Endothelial cell of umbilical vein (primary cell): Measurements from ENCODE around the gene MTCL1. TPM values are rescaled to one million over a fixed set of nuclear protein-coding genes. Genes with fewer than 3 reads are reported as not detected.

ENCODE experiments used
- BruUV-seq: library from RNA; stranded (reverse); fragments of 400-500 nt; replicated peaks from 2 replicates; lab custom pipeline; 2021; lab: Mats Ljungman, UMichigan
- CTCF ChIA-PET: fragments of 300-600, 350-600 bp; sonication (Branson Sonifier 250); formaldehyde crosslinking; loops from one replicate; lab custom pipeline; 2021; ENCODE audit warnings: antibody characterized with exemption, inconsistent platforms; lab: Charles Lee
- POLR2A ChIA-PET: fragments of 300-600, 350-600 bp; sonication (Branson Sonifier 250); formaldehyde crosslinking; loops from one replicate; lab custom pipeline; 2021; ENCODE audit warnings: antibody characterized with exemption, inconsistent platforms; lab: Charles Lee
- DNase-seq: peaks from one replicate; pipeline ENCODE4 v3.0.0-alpha.2; 2011; ENCODE audit warnings: low read depth, low spot score
- FAIRE-seq: peaks from 2 replicates; lab custom pipeline; 2011; peaks lifted over from hg19 to GRCh38; lab: Jason Lieb, UNC
- H2AFZ ChIP-seq: 2 replicates; pipeline ENCODE4 v1.6.0; 2012; ENCODE audit warnings: low read depth, low read length, control low read depth, inconsistent platforms
- H3K27ac ChIP-seq: 2 replicates; pipeline ENCODE4 v1.5.1; 2011; ENCODE audit warnings: low read depth, mild to moderate bottlenecking, control low read depth, low read length, moderate library complexity; ENCODE audit not compliant: insufficient read depth
- H3K27me3 ChIP-seq, 2 experiments: 2 replicates each; pipeline versions ENCODE4 v1.6.0 to v1.6.1; 2011; ENCODE audit warnings: low read length in 2 of 2, mixed read lengths in 1 of 2; ENCODE audit not compliant: control insufficient read depth in 2 of 2, insufficient read depth in 2 of 2
- H3K36me3 ChIP-seq, 2 experiments: 2 replicates in 1 of 2; 3 replicates in 1 of 2; pipeline ENCODE4 v1.5.1; 2011; ENCODE audit warnings: low read length in 2 of 2, mild to moderate bottlenecking in 1 of 2, moderate library complexity in 1 of 2; ENCODE audit not compliant: control insufficient read depth in 2 of 2, insufficient read depth in 2 of 2; ENCODE audit errors: extremely low read depth in 1 of 2
- H3K4me1 ChIP-seq: 3 replicates; pipeline ENCODE4 v1.5.1; 2011; ENCODE audit warnings: mild to moderate bottlenecking, low read length; ENCODE audit not compliant: control insufficient read depth, insufficient read depth; ENCODE audit errors: extremely low read depth
- H3K4me2 ChIP-seq: 2 replicates; pipeline ENCODE4 v1.6.1; 2011; ENCODE audit warnings: low read length, control low read depth, mixed read lengths; ENCODE audit not compliant: insufficient read depth
- H3K4me3 ChIP-seq, 3 experiments: fragments of 200-600 bp in 1 of 3; sonication (generic), shearing (Covaris generic) in 1 of 3; replicated peaks in 1 of 3; 2 replicates each; pipeline ENCODE4 v1.5.1; 2011 to 2016; ENCODE audit warnings: control low read depth in 3 of 3, low read length in 3 of 3, mild to moderate bottlenecking in 2 of 3, inconsistent platforms in 1 of 3, low read depth in 1 of 3, moderate library complexity in 1 of 3; ENCODE audit not compliant: insufficient read depth in 1 of 3
- H3K79me2 ChIP-seq: 2 replicates; pipeline ENCODE4 v1.6.0; 2012; ENCODE audit warnings: low read length, inconsistent platforms; ENCODE audit not compliant: control insufficient read depth, insufficient read depth
- H3K9ac ChIP-seq: replicated peaks from 2 replicates; pipeline ENCODE3; 2011; ENCODE audit warnings: low read length, control low read depth; ENCODE audit not compliant: insufficient read depth; ENCODE audit errors: extremely low read depth
- H3K9me1 ChIP-seq: replicated peaks from 3 replicates; pipeline ENCODE4 v1.6.0; 2011; ENCODE audit warnings: mild to moderate bottlenecking, low read length; ENCODE audit not compliant: control insufficient read depth, insufficient read depth; ENCODE audit errors: extremely low read depth
- H3K9me3 ChIP-seq: replicated peaks from 2 replicates; pipeline ENCODE4 v1.5.1; 2012; ENCODE audit warnings: low read length, inconsistent platforms; ENCODE audit not compliant: control insufficient read depth, insufficient read depth
- H4K20me1 ChIP-seq: replicated peaks from 2 replicates; pipeline ENCODE3; 2011; ENCODE audit warnings: mild to moderate bottlenecking, low read length; ENCODE audit not compliant: control insufficient read depth, insufficient read depth; ENCODE audit errors: extremely low read depth
- EZH2 ChIP-seq: IDR thresholded peaks from 2 replicates; pipeline ENCODE4 v1.6.1; 2012; ENCODE audit warnings: borderline replicate concordance, low read depth, mild to moderate bottlenecking, moderate library complexity, low read length, inconsistent platforms; ENCODE audit not compliant: severe bottlenecking
- FOS ChIP-seq: IDR thresholded peaks from 2 replicates; pipeline ENCODE4 v1.6.1; 2011; ENCODE audit warnings: mild to moderate bottlenecking, low read length, moderate library complexity, borderline replicate concordance; ENCODE audit not compliant: insufficient read depth
- GATA2 ChIP-seq: IDR thresholded peaks from 2 replicates; pipeline ENCODE4 v1.7.0; 2011; ENCODE audit warnings: low read depth, mild to moderate bottlenecking, moderate library complexity, mixed read lengths, low read length; ENCODE audit not compliant: insufficient read length, insufficient read depth
- JUN ChIP-seq: IDR thresholded peaks from 2 replicates; pipeline ENCODE4 v1.6.1; 2011; ENCODE audit warnings: borderline replicate concordance, low read depth; ENCODE audit not compliant: insufficient read length, insufficient read depth
- MYC ChIP-seq: IDR thresholded peaks from one replicate; pipeline ENCODE4 v1.6.1; 2011; ENCODE audit warnings: mild to moderate bottlenecking, low read depth, low read length
- POLR2A ChIP-seq: IDR thresholded peaks from 2 replicates; pipeline ENCODE4 v1.6.1; 2012; ENCODE audit warnings: low read depth, mild to moderate bottlenecking, control low read depth, low read length
- POLR2AphosphoS5 ChIP-seq: IDR thresholded peaks from 2 replicates; pipeline ENCODE4 v1.6.1; 2012; ENCODE audit warnings: low read depth, mild to moderate bottlenecking, control low read depth, low read length, moderate library complexity; ENCODE audit not compliant: insufficient read depth
- dilution Hi-C: fragments of 300-500 bp; cut with MboI; formaldehyde crosslinking; loops from one replicate; pipeline ENCODE4 v1.15.0; 2019; ENCODE audit warnings: low sequenced_read_pairs; ENCODE audit not compliant: extremely low pct_ligation_motif_present
- intact Hi-C: fragments of 100-400 bp; cut with micrococcal nuclease; formaldehyde crosslinking; loops from one replicate; pipeline ENCODE4 v1.10.0; 2022
- polyA plus RNA-seq, 4 experiments: library from polyadenylated mRNA; depleted of rRNA in 3 of 4; stranded (reverse) in 3 of 4; unstranded in 1 of 4; fragments of >200 nt; gene quantifications; 2 replicates each; pipeline versions ENCODE4 v1.2.1 to v1.2.3, GENCODE V29; 2011 to 2012; ENCODE audit warnings: missing spikeins in 1 of 4
- total RNA-seq: library from RNA; stranded (reverse); gene quantifications from 2 replicates; pipeline ENCODE4 v1.2.3, GENCODE V29; 2021
- TF ChIP-seq, protein P1 (sequence below): IDR thresholded peaks from 2 replicates; pipeline ENCODE4 v1.6.1; 2011; ENCODE audit not compliant: insufficient read depth, insufficient read length
- TF ChIP-seq, protein P2 (sequence below), 2 donors: IDR thresholded peaks; 1 replicate in 1 of 2; 2 replicates in 1 of 2; pipeline ENCODE4 v1.5.1; 2011; ENCODE audit warnings: low read length in 2 of 2, mild to moderate bottlenecking in 2 of 2, moderate library complexity in 2 of 2, control low read depth in 1 of 2, inconsistent platforms in 1 of 2, low read depth in 1 of 2; ENCODE audit not compliant: insufficient read depth in 1 of 2; ENCODE audit errors: extremely low read depth in 1 of 2

Gene MTCL1
- total and polyA plus RNA-seq, 2 donors (not counting 3 experiments of a cell fraction or from before 2014, with no cell fraction given) = 11.9 to 75.7 TPM

DNA sequence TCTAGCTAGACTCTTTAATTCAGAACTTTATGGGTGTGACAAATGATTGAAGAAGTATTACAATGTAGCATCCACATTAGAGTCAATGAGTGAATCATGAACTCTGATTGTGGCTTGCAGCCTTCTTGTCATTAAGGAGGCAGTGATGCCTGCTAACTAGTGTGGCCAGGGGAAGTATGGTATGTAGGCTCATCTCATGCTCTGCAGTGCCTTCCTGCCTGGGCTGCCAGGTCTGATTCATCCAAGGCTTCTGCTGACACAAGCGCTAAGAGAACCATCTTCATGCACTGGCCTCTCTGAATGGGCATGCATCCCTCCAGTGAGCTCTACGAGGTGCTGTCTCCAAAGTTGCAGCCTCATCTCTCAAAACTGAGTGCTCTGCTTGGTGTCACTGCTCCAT is 144.3 kb downstream of the MTCL1 start:
- H3K27ac ChIP-seq = no peak overlapping the region
- no peak for FAIRE-seq
- BruUV-seq = no TSS peak
- TF ChIP-seq POLR2AphosphoS5 = no peak
- TF ChIP-seq POLR2A = no peak
- TF ChIP-seq FOS = no peak
- TF ChIP-seq EZH2 = no peak
- TF ChIP-seq, protein P1, sequence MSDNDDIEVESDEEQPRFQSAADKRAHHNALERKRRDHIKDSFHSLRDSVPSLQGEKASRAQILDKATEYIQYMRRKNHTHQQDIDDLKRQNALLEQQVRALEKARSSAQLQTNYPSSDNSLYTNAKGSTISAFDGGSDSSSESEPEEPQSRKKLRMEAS = no peak
- no peak for TF ChIP-seq JUN
- TF ChIP-seq, protein P2, sequence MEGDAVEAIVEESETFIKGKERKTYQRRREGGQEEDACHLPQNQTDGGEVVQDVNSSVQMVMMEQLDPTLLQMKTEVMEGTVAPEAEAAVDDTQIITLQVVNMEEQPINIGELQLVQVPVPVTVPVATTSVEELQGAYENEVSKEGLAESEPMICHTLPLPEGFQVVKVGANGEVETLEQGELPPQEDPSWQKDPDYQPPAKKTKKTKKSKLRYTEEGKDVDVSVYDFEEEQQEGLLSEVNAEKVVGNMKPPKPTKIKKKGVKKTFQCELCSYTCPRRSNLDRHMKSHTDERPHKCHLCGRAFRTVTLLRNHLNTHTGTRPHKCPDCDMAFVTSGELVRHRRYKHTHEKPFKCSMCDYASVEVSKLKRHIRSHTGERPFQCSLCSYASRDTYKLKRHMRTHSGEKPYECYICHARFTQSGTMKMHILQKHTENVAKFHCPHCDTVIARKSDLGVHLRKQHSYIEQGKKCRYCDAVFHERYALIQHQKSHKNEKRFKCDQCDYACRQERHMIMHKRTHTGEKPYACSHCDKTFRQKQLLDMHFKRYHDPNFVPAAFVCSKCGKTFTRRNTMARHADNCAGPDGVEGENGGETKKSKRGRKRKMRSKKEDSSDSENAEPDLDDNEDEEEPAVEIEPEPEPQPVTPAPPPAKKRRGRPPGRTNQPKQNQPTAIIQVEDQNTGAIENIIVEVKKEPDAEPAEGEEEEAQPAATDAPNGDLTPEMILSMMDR (IDR thresholded peaks at IDR 0.05; ENCODE audit: extremely low read depth in 1 of 2, insufficient read depth in 1 of 2, low read depth in 1 of 2, low read length in 2 of 2) = no peak
- TF ChIP-seq MYC = no peak
- no peak for TF ChIP-seq GATA2
- no peaks in the 10 kb centered on the region for H3K79me2 ChIP-seq
- H3K36me3 ChIP-seq = no peaks in the 10 kb centered on the region
- H3K4me1 ChIP-seq = no peaks in the 10 kb centered on the region
- no peak overlapping the region for H3K4me3 ChIP-seq
- dilution Hi-C loops (no loop called here), intact Hi-C loops (no loop called here)
- H3K27me3 ChIP-seq = peaks cover 25 to 33% of the 10 kb centered on the region in 2 experiments
- no peak for DNase-seq
- no peak overlapping the region for H2AFZ ChIP-seq
- POLR2A ChIA-PET = no interaction called here
- H3K4me2 ChIP-seq = no peak overlapping the region
- H3K9me1 ChIP-seq = no peaks in the 10 kb centered on the region
- H4K20me1 ChIP-seq = no peaks in the 10 kb centered on the region
- H3K9me3 ChIP-seq = no peaks in the 10 kb centered on the region
- no peak overlapping the region for H3K9ac ChIP-seq
- CTCF ChIA-PET = no interaction called here
